ENCODE data around the gene WNT1.

WNT1 gene

GRCh38 chr12:48986720-48987291, 8.7 kb downstream of the WNT1 start:
- TF ChIP-seq, protein P1, sequence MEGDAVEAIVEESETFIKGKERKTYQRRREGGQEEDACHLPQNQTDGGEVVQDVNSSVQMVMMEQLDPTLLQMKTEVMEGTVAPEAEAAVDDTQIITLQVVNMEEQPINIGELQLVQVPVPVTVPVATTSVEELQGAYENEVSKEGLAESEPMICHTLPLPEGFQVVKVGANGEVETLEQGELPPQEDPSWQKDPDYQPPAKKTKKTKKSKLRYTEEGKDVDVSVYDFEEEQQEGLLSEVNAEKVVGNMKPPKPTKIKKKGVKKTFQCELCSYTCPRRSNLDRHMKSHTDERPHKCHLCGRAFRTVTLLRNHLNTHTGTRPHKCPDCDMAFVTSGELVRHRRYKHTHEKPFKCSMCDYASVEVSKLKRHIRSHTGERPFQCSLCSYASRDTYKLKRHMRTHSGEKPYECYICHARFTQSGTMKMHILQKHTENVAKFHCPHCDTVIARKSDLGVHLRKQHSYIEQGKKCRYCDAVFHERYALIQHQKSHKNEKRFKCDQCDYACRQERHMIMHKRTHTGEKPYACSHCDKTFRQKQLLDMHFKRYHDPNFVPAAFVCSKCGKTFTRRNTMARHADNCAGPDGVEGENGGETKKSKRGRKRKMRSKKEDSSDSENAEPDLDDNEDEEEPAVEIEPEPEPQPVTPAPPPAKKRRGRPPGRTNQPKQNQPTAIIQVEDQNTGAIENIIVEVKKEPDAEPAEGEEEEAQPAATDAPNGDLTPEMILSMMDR (IDR thresholded peaks at IDR 0.05; ENCODE audit: control insufficient read depth, extremely low read depth, insufficient read depth) = no peak
- H3K4me3 ChIP-seq (ENCODE audit: low read depth, low read length) = no peak overlapping the region
- no peak for DNase-seq (ENCODE audit: low read depth)

GRCh38 chr12:48988030-48988649, 10.0 kb downstream of the WNT1 start:
- no peak overlapping the region for H3K4me3 ChIP-seq (ENCODE audit: low read depth, low read length)
- TF ChIP-seq, protein P1 (IDR thresholded peaks at IDR 0.05; ENCODE audit: control insufficient read depth, extremely low read depth, insufficient read depth) = peak; percentile 81
- DNase-seq (ENCODE audit: low read depth) = no peak

- TF ChIP-seq, protein P1 (IDR thresholded peaks at IDR 0.05; ENCODE audit: control insufficient read depth, extremely low read depth, insufficient read depth) = no peak
- no peak for DNase-seq (ENCODE audit: low read depth)
- H3K4me3 ChIP-seq (ENCODE audit: low read depth, low read length) = no peak overlapping the region
These were observed 12.4 kb downstream of the WNT1 start for GRCh38 chr12:48990552-48990951.

DNA sequence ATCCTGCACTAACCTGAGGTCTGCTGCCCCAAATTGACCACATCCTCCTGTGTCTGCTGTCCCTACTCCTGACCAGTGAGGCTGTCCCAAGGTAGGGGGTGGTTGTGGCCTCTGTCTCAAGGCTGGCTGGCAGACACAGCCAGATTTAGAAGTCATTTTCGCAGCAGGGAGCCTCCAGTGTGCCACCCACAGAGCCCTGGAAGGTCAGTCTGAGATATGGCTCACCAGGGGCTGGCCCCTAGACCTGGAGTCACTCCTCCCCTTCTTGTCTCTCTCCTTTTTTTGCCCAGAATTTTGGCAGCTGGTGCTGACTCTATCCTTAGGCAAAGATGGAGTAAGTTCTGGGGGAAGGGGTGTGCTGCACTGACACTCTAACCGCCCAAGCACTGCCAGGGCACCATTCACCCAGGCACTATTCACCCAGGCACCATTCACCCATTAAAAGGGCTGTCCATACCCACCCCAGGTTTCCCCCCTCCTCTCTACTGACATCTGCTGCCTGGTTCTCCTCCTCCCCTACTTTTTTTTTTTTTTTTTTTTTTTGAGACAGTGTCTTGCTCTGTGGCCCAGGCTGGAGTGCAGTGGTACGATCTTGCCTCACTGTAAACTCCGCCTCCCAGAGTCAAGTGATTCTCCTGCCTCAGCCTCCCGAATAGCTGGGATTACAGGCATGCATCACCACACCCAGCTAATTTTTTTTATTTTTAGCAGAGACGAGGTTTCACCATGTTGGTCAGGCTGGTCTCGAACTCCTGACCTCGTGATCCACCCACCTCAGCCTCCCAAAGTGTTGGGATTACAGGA, 13.3 kb downstream of the WNT1 start:
- no peak overlapping the region for H3K4me3 ChIP-seq (ENCODE audit: low read depth, low read length)
- DNase-seq (ENCODE audit: low read depth) = no peak
- TF ChIP-seq, protein P1 (IDR thresholded peaks at IDR 0.05; ENCODE audit: control insufficient read depth, extremely low read depth, insufficient read depth) = no peak

- no peak for DNase-seq (ENCODE audit: low read depth)
- no peak overlapping the region for H3K4me3 ChIP-seq (ENCODE audit: low read depth, low read length)
- TF ChIP-seq, protein P1 (IDR thresholded peaks at IDR 0.05; ENCODE audit: control insufficient read depth, extremely low read depth, insufficient read depth) = no peak
These were observed 15.7 kb downstream of the WNT1 start for GRCh38 chr12:48993787-48994186.

DNA sequence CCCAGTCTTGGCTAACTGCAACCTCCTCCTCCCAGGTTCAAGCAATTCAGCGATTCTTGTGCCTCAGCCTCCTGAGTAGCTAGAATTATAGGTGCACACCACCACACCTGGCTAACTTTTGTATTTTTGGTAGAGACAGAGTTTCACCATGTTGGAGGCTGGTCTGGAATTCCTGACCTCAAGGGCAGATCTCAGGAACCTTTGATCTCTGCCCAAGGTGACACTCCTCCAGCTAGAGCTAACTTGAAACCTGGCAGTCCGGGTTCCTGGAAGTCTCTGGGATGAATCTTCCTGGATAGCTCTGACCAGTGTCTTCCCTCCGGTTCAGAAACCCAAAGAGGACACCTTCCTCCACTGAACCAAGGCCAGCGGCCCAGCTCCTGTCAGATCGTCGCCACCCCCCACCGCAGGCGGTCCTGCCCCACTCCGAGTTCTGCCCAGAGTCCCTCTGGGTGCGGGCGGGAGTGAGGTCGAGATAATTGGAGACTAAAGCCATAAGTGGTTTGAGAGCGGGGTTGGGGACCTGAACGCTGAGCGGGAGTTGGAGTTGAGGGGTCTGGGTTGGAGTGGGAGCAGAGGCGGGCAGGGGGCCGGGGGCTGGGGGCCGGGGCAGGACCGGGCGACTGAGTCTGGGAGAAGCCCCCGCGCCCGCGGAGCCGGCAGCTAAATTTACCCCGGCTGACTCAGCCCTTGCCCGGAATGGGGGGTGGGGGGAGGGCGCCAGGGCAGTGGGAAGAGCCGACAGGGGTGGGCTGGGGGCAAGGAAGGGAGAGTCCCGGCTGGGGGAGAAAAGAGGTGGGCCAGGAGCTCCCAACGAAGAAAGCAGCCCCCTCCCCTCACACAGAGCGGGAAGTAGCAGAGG, 16.3 kb downstream of the WNT1 start:
- no peak for DNase-seq (ENCODE audit: low read depth)
- H3K4me3 ChIP-seq (ENCODE audit: low read depth, low read length) = no peak overlapping the region
- TF ChIP-seq, protein P1 (IDR thresholded peaks at IDR 0.05; ENCODE audit: control insufficient read depth, extremely low read depth, insufficient read depth) = no peak
